ENCODE data around the gene SHF. TPM values are rescaled to one million over a fixed set of nuclear protein-coding genes. Genes with fewer than 3 reads are reported as not detected.

Gene SHF
- total RNA-seq, 4 donors from 2014 or later = 1.5 to 37.5 (median 24.1) TPM

GRCh38 chr15:45157974-45158373, 29.8 kb downstream of the SHF start:
- H3K36me3 ChIP-seq = no peaks in the 10 kb centered on the region
- no peak for TF ChIP-seq CTCF (IDR thresholded peaks at IDR 0.05)
- no peak for TF ChIP-seq POLR2A (IDR thresholded peaks at IDR 0.05)

GRCh38 chr15:45156744-45157455, 30.9 kb downstream of the SHF start:
- Histone ChIP-seq H3K27me3 (no peaks in the 10 kb centered on the region), H3K4me1 (no peaks in the 10 kb centered on the region), H3K4me3 (no peak overlapping the region), H3K9me3 (no peaks in the 10 kb centered on the region), H3K36me3 (no peaks in the 10 kb centered on the region), H3K27ac (no peak overlapping the region)
- intact Hi-C loops (cut with DNase I; ENCODE audit: low total_unique reads) = no loop called here
- no peak for TF ChIP-seq POLR2A (IDR thresholded peaks at IDR 0.05)
- TF ChIP-seq CTCF (IDR thresholded peaks at IDR 0.05) = no peak
- no peak for DNase-seq

More at GRCh38 chr15:45157974-45158373, 29.8 kb downstream of the SHF start:
- Histone ChIP-seq H3K27ac (no peak overlapping the region), H3K4me3 (no peak overlapping the region), H3K9me3 (no peaks in the 10 kb centered on the region), H3K27me3 (no peaks in the 10 kb centered on the region), H3K4me1 (no peaks in the 10 kb centered on the region)
- no peak for DNase-seq
- intact Hi-C loops (cut with DNase I; ENCODE audit: low total_unique reads) = no loop called here

- Histone ChIP-seq H3K36me3 (no peaks in the 10 kb centered on the region), H3K4me3 (no peak overlapping the region), H3K27me3 (no peaks in the 10 kb centered on the region), H3K27ac (no peak overlapping the region), H3K4me1 (no peaks in the 10 kb centered on the region), H3K9me3 (no peaks in the 10 kb centered on the region)
- intact Hi-C loops (cut with DNase I; ENCODE audit: low total_unique reads) = no loop called here
- TF ChIP-seq POLR2A (IDR thresholded peaks at IDR 0.05) (no peak), CTCF (IDR thresholded peaks at IDR 0.05) (no peak)
- no peak for DNase-seq
These were observed 32.0 kb downstream of the SHF start for GRCh38 chr15:45155739-45156138.

- intact Hi-C loops (cut with DNase I; ENCODE audit: low total_unique reads) = no loop called here
- Histone ChIP-seq H3K27me3 (no peaks in the 10 kb centered on the region), H3K4me3 (no peak overlapping the region), H3K36me3 (no peaks in the 10 kb centered on the region), H3K27ac (no peak overlapping the region), H3K4me1 (no peaks in the 10 kb centered on the region), H3K9me3 (no peaks in the 10 kb centered on the region)
- TF ChIP-seq CTCF (IDR thresholded peaks at IDR 0.05) (no peak), POLR2A (IDR thresholded peaks at IDR 0.05) (no peak)
- no peak for DNase-seq
These were observed 35.6 kb downstream of the SHF start for GRCh38 chr15:45151998-45152828.

- no peak overlapping the region for H3K4me3 ChIP-seq
- H3K27me3 ChIP-seq = no peaks in the 10 kb centered on the region
- no peak for DNase-seq
- H3K9me3 ChIP-seq = no peaks in the 10 kb centered on the region
- intact Hi-C loops (cut with DNase I; ENCODE audit: low total_unique reads) = no loop called here
- TF ChIP-seq CTCF (IDR thresholded peaks at IDR 0.05) (no peak), POLR2A (IDR thresholded peaks at IDR 0.05) (no peak)
- H3K36me3 ChIP-seq = no peaks in the 10 kb centered on the region
- no peak overlapping the region for H3K27ac ChIP-seq
- no peaks in the 10 kb centered on the region for H3K4me1 ChIP-seq
These were observed 36.8 kb downstream of the SHF start for GRCh38 chr15:45150997-45151396.
